Measurements from ENCODE around the gene CNOT6L.

GRCh38 chr4:77805840-77806239 lies 13.3 kb downstream of the CNOT6L start:
- TF ChIP-seq CTCF (IDR thresholded peaks at IDR 0.05 in 4 of 5, conservative IDR thresholded peaks at IDR 0.05 in 1 of 5): no peak
- TF ChIP-seq POLR2A (IDR thresholded peaks at IDR 0.05): no peak
